Raji (cell line): ENCODE results near the gene CEP78.
A peak's percentile ranks its signal among the peaks of the same experiment; 100 is the strongest.

Experiments
- POLR2A ChIP-seq: IDR thresholded peaks from 2 replicates; pipeline ENCODE4 v1.6.1; 2011; ENCODE audit warnings: low read depth, low read length, control low read depth; ENCODE audit not compliant: insufficient read depth

Gene CEP78

GRCh38 chr9:78296201-78296892, 60.5 kb downstream of the CEP78 start:
- no peak for TF ChIP-seq POLR2A

- peak; percentile 85 for TF ChIP-seq POLR2A
These were observed 61.2 kb downstream of the CEP78 start, which contains the start of gene PSAT1 for GRCh38 chr9:78296893-78297671. Gene PSAT1 (plus strand): TSS chr9:78297125. CDS start chr9:78297211, 86 bp downstream.

DNA sequence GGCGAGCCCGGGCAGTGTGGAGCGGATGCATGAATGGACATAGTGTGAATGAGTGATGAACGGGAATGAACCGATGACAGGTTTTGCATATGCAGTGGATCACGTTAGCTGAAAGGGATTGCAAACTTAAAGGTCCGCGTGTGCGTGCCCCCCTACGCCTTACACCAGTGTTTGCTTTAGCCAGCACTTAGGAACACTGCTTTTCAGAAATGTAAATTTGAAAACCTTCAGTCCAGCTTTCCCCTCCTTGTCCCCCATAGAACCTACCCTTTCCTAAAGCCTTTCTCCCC, 61.7 kb downstream of the CEP78 start:
- TF ChIP-seq POLR2A: no peak

DNA sequence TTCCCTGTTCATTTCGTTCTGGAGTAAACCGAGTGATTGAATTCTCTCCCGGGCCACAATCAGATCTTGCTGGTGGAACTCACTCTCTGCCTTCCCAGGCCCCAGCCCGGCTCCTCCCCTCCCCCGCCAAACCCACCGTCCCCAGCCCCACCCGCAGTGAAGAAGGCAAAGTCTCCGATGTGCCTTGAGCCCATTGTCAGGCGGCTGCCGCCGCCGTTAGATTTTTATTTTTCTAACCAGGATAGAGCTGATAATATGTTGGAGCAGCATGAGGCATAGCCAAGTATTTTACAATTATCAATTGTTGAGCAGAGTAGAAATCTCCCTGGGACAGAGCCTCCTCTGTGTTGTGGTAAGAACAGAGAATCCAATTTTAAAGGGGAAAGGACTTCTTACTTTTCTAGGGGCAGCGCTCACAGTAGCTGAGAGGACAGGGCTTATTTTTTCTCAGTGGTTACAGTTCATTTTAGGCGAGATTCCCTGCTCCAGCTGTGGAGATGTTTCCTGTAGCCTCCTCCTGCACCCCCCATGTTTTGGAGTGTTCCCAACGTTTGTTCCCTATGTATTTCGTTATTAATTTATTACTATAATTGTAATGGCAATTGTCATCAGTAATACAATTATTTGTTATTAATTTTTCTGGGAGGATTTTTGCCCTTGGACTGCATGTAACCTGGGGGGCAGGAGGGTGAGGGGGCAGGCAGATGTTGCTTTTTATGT, 62.3 kb downstream of the CEP78 start:
- TF ChIP-seq POLR2A: no peak

- TF ChIP-seq POLR2A: no peak
These were observed 64.3 kb downstream of the CEP78 start for GRCh38 chr9:78300209-78300608.

DNA sequence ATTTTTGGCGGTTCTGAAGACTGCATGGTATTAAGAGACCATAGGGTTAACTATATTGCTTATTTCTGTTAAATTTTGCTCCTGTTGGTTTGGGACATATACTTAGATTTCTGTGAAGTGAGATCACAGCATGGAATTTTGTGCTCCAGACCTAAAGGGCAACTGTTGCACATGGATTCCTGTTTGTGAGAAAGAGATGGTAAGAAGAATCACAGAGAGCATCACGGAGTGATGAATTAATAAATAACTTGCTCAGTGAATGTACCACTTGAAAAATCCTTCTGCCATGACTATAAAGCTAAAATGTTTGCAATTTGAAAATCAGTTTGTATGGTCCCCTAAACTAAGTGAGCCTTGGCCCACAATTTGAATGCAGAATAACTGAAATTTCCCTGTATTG, 65.6 kb downstream of the CEP78 start:
- TF ChIP-seq POLR2A: no peak

DNA sequence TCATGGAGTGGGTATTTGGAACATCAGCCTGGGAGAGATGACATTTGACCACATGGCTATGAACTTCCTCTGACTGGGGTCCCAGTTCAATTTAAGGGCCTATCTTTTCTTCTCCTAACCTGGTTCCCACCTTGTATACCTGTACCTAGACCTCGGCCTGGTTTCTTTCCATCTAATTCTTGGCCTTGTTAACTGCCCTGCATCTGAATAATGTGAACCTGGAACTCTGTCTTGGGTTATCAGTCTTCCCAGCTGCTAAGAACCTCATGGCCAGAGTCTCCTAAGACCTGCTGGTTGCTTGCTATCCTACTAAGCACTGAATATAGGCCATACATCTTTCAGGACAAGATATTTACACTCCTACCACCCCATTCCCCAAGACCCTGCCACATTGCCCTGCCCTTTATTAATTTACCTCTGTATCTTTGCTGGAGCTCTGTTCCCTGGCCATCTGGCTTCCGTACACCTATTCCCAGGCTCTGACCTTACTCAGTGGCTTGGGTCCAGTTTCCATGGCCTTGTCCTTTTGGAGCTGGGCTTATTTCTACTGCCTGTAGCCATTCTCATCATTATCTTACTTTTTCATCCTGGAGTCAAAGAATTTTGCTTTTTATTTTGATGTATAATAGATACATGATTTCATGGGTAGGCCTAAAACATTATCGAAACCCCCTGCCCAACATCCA, 67.6 kb downstream of the CEP78 start:
- TF ChIP-seq POLR2A: no peak

- no peak for TF ChIP-seq POLR2A
These were observed 68.5 kb downstream of the CEP78 start for GRCh38 chr9:78304357-78304756.

GRCh38 chr9:78306222-78307076, 70.6 kb downstream of the CEP78 start:
- TF ChIP-seq POLR2A: no peak

DNA sequence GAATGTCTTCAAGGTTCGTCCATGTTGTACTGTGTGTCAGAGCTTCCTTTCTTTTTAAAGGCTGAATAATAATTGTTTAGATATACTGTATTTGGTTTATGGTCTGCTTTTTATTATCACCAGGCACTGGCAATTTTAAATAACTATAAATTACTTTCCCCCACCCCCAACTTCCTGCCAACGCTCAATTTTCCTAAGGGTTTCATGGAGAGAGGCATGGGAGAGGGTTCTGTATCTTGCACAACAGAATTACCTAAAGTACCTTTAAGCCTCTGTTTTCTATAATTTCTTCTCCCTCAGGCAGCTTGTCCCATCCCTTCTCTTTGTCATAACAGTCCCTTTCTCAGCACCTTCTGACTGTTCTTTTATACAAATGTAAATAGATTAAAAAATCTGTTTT, 71.5 kb downstream of the CEP78 start:
- TF ChIP-seq POLR2A: no peak

DNA sequence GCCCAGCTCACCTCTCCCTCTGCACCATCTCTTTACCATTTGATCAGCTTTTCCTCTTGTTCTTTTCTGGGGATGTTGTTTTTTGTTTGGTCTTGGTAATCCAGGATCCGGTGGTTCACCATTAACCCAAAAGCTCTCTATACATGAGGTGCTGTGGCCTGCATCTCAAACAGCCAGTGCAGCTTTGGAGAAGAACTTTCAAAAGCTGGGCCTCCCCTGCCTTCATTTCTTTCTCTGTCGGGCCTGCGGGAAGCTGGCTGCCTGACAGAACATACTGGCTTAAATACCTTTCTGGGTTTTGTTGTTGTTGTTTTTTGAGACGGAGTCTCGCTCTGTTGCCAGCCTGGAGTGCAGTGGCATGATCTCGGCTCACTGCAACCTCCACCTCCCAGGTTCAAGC, 73.2 kb downstream of the CEP78 start:
- TF ChIP-seq POLR2A: no peak

GRCh38 chr9:78311075-78311474, 75.2 kb downstream of the CEP78 start:
- TF ChIP-seq POLR2A: no peak

- no peak for TF ChIP-seq POLR2A
These were observed 76.1 kb downstream of the CEP78 start for GRCh38 chr9:78311886-78312524.

DNA sequence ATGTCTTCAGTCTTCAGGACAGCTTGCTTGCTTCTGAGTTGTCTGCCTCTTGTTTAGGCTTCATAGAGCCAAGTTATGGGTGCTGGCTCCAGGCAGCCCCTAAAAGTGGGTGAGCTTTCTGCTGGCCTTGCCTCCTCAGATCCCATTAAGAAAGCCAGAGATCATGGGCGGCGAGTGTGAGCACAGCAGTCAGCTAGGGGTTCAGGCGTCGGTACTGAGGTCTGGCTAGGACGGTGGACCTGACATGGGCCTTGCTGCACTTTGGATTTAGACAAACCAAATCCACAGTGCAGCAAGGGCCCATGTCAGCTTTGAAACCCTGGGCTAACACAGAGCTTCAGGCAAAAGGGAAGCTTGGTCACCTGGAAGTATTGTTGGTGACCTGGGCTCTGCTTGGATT, 78.7 kb downstream of the CEP78 start:
- no peak for TF ChIP-seq POLR2A
